ENCODE results near the gene SLAMF8. TPM values are rescaled to one million over a fixed set of nuclear protein-coding genes. Genes with fewer than 3 reads are reported as not detected.
A peak's percentile ranks its signal among the peaks of the same experiment; 100 is the strongest.

The SLAMF8 gene
- total RNA-seq, 2 donors from 2014 or later: not detected

- H3K27me3 Mint-ChIP-seq (ENCODE audit: insufficient read depth): peaks cover 32% of the 10 kb centered on the region
- peaks cover 24% of the 10 kb centered on the region for H3K4me1 Mint-ChIP-seq
- no peaks in the 10 kb centered on the region for H3K36me3 ChIP-seq (ENCODE audit: control insufficient read depth, insufficient read depth, low read length)
- H3K9ac ChIP-seq (ENCODE audit: extremely low read depth, low read length, poor library complexity, severe bottlenecking): no peak overlapping the region
- H3K36me3 Mint-ChIP-seq (ENCODE audit: low read depth): no peaks in the 10 kb centered on the region
- DNase-seq: peak; percentile 77
- H3K4me3 ChIP-seq (ENCODE audit: low read length): no peak overlapping the region
- H3K4me3 Mint-ChIP-seq: no peak overlapping the region
- H3K27ac ChIP-seq (ENCODE audit: low read depth, low read length): no peak overlapping the region
- H3K27ac Mint-ChIP-seq: peak overlapping the region; percentile 26
- H3K9me3 ChIP-seq (ENCODE audit: control insufficient read depth, low read length): no peaks in the 10 kb centered on the region
- H3K4me1 ChIP-seq (ENCODE audit: control insufficient read depth, insufficient read depth, low read length): peaks cover 11% of the 10 kb centered on the region
- H3K9me3 Mint-ChIP-seq: no peaks in the 10 kb centered on the region
- 79 to 87% methylated on average over 5 to 9 of the region's 9 CpGs for WGBS, 2 experiments (ENCODE audit: insufficient coverage in 1 of 2, insufficient read length in 1 of 2)
- H3K27me3 ChIP-seq (ENCODE audit: control insufficient read depth, insufficient read depth, low read length, poor library complexity, severe bottlenecking): peaks cover 4% of the 10 kb centered on the region
- no peak for TF ChIP-seq CTCF (conservative IDR thresholded peaks at IDR 0.05)
These were observed 41.0 kb downstream of the SLAMF8 start for GRCh38 chr1:159867664-159868026.

GRCh38 chr1:159868766-159869165, 42.1 kb downstream of the SLAMF8 start:
- Mint-ChIP-seq H3K9me3 (no peaks in the 10 kb centered on the region), H3K36me3 (ENCODE audit: low read depth) (no peaks in the 10 kb centered on the region), H3K27ac (peak overlapping the region; percentile 45), H3K27me3 (ENCODE audit: insufficient read depth) (peaks cover 25% of the 10 kb centered on the region), H3K4me3 (no peak overlapping the region), H3K4me1 (peaks cover 24% of the 10 kb centered on the region)
- TF ChIP-seq CTCF (conservative IDR thresholded peaks at IDR 0.05): no peak
- Histone ChIP-seq H3K27me3 (ENCODE audit: control insufficient read depth, insufficient read depth, low read length, poor library complexity, severe bottlenecking) (peaks cover 4% of the 10 kb centered on the region), H3K36me3 (ENCODE audit: control insufficient read depth, insufficient read depth, low read length) (no peaks in the 10 kb centered on the region), H3K4me1 (ENCODE audit: control insufficient read depth, insufficient read depth, low read length) (peaks cover 11% of the 10 kb centered on the region), H3K4me3 (ENCODE audit: low read length) (no peak overlapping the region), H3K27ac (ENCODE audit: low read depth, low read length) (no peak overlapping the region), H3K9ac (ENCODE audit: extremely low read depth, low read length, poor library complexity, severe bottlenecking) (no peak overlapping the region), H3K9me3 (ENCODE audit: control insufficient read depth, low read length) (no peaks in the 10 kb centered on the region)
- DNase-seq: no peak
- WGBS, 2 experiments (ENCODE audit: insufficient coverage in 1 of 2, insufficient read length in 1 of 2): 69 to 91% methylated on average over 3 of the region's 3 CpGs

GRCh38 chr1:159869173-159869572, 42.5 kb downstream of the SLAMF8 start:
- H3K36me3 Mint-ChIP-seq (ENCODE audit: low read depth): no peaks in the 10 kb centered on the region
- Histone ChIP-seq H3K9me3 (ENCODE audit: control insufficient read depth, low read length) (no peaks in the 10 kb centered on the region), H3K36me3 (ENCODE audit: control insufficient read depth, insufficient read depth, low read length) (no peaks in the 10 kb centered on the region), H3K9ac (ENCODE audit: extremely low read depth, low read length, poor library complexity, severe bottlenecking) (no peak overlapping the region), H3K27me3 (ENCODE audit: control insufficient read depth, insufficient read depth, low read length, poor library complexity, severe bottlenecking) (peaks cover 2% of the 10 kb centered on the region), H3K4me3 (ENCODE audit: low read length) (no peak overlapping the region), H3K27ac (ENCODE audit: low read depth, low read length) (no peak overlapping the region), H3K4me1 (ENCODE audit: control insufficient read depth, insufficient read depth, low read length) (peaks cover 11% of the 10 kb centered on the region)
- H3K27me3 Mint-ChIP-seq (ENCODE audit: insufficient read depth): peaks cover 23% of the 10 kb centered on the region
- H3K4me3 Mint-ChIP-seq: no peak overlapping the region
- DNase-seq: peak; percentile 60
- H3K27ac Mint-ChIP-seq: peak overlapping the region; percentile 45
- 50 to 75% methylated on average over 1 to 4 of the region's 4 CpGs for WGBS, 2 experiments (ENCODE audit: insufficient coverage in 1 of 2, insufficient read length in 1 of 2)
- no peak for TF ChIP-seq CTCF (conservative IDR thresholded peaks at IDR 0.05)
- no peaks in the 10 kb centered on the region for H3K9me3 Mint-ChIP-seq
- H3K4me1 Mint-ChIP-seq: peaks cover 24% of the 10 kb centered on the region

Data from endodermal cell (in vitro differentiated cells).